Measurements from ENCODE around the gene ATP11A.
"Not testable (repeated sequence)": the region's sequence is repeated elsewhere in the genome, so short reads cannot be mapped to it uniquely, and the experiment has no call there.

ATP11A gene

GRCh38 chr13:112670864-112671263 is 19.0 kb upstream of the ATP11A start:
- DNase-seq (ENCODE audit: low read depth in 2 of 2), result no peak

GRCh38 chr13:112671359-112671758 is 18.5 kb upstream of the ATP11A start:
- DNase-seq (ENCODE audit: low read depth in 2 of 2), result no peak

GRCh38 chr13:112672651-112673284 is 17.1 kb upstream of the ATP11A start:
- no peak for DNase-seq (ENCODE audit: low read depth in 2 of 2)

GRCh38 chr13:112674412-112675365 is 15.1 kb upstream of the ATP11A start:
- no peak for DNase-seq (ENCODE audit: low read depth in 2 of 2)

- no peak for DNase-seq (ENCODE audit: low read depth in 2 of 2)
These were observed 14.5 kb upstream of the ATP11A start for GRCh38 chr13:112675366-112675756.

GRCh38 chr13:112677421-112677962 is 12.3 kb upstream of the ATP11A start:
- not testable (repeated sequence) for DNase-seq (ENCODE audit: low read depth in 2 of 2)

- DNase-seq (ENCODE audit: low read depth in 2 of 2), result no peak
These were observed 10.5 kb upstream of the ATP11A start for GRCh38 chr13:112679381-112679780.

GRCh38 chr13:112679932-112680677 is 9.7 kb upstream of the ATP11A start:
- no peak for DNase-seq (ENCODE audit: low read depth in 2 of 2)

GRCh38 chr13:112680741-112681360 is 9.0 kb upstream of the ATP11A start:
- DNase-seq (ENCODE audit: low read depth in 2 of 2), result no peak

GRCh38 chr13:112683581-112683980 is 6.3 kb upstream of the ATP11A start:
- no peak for DNase-seq (ENCODE audit: low read depth in 2 of 2)

GRCh38 chr13:112684071-112684845 is 5.6 kb upstream of the ATP11A start:
- no peak for DNase-seq (ENCODE audit: low read depth in 2 of 2)

GRCh38 chr13:112685189-112685805 is 4.5 kb upstream of the ATP11A start:
- not testable (repeated sequence) for DNase-seq (ENCODE audit: low read depth in 2 of 2)

GRCh38 chr13:112685896-112686295 is 3.9 kb upstream of the ATP11A start:
- DNase-seq (ENCODE audit: low read depth in 2 of 2), result no peak

GRCh38 chr13:112686364-112686763 is 3.5 kb upstream of the ATP11A start:
- no peak for DNase-seq (ENCODE audit: low read depth in 2 of 2)

- no peak for DNase-seq (ENCODE audit: low read depth in 2 of 2)
These were observed 2.9 kb upstream of the ATP11A start for GRCh38 chr13:112686987-112687386.

- DNase-seq (ENCODE audit: low read depth in 2 of 2), result no peak
These were observed 1.8 kb upstream of the ATP11A start for GRCh38 chr13:112687836-112688559.

- DNase-seq (ENCODE audit: low read depth in 2 of 2), result peak; percentile 42 to 63
These were observed 1.1 kb upstream of the ATP11A start for GRCh38 chr13:112688560-112689302.

- no peak for DNase-seq (ENCODE audit: low read depth in 2 of 2)
These were observed 568 bp downstream of the ATP11A start for GRCh38 chr13:112690283-112690929.

All from stimulated activated CD4-positive, alpha-beta T cell treated with anti-CD3 and anti-CD28 coated beads, Interleukin-4, amount 100 ng/mL, for 48 hours (primary cell).